Esophagus (tissue), 2 donors: ENCODE results near the gene C1orf105. TPM values are rescaled to one million over a fixed set of nuclear protein-coding genes. Genes with fewer than 3 reads are reported as not detected.

Experiments
- H3K27ac ChIP-seq, 2 donors: one replicate each; pipeline ENCODE4 v1.5.1; 2013; ENCODE audit warnings: low read depth in 2 of 2, mild to moderate bottlenecking in 2 of 2, inconsistent platforms in 1 of 2, low read length in 1 of 2, moderate library complexity in 1 of 2
- H3K27me3 ChIP-seq, 2 donors: one replicate each; pipeline ENCODE4 v1.6.1; 2013; ENCODE audit warnings: low read length in 2 of 2, control low read depth in 1 of 2, mild to moderate bottlenecking in 1 of 2; ENCODE audit not compliant: insufficient read depth in 2 of 2, control insufficient read depth in 1 of 2
- H3K36me3 ChIP-seq, 2 donors: one replicate each; pipeline ENCODE4 v1.6.1; 2013; ENCODE audit warnings: low read length in 1 of 2; ENCODE audit not compliant: control insufficient read depth in 2 of 2, insufficient read depth in 2 of 2
- H3K4me1 ChIP-seq, 2 donors: one replicate each; pipeline ENCODE4 v1.6.1; 2013; ENCODE audit warnings: low read length in 1 of 2; ENCODE audit not compliant: control insufficient read depth in 2 of 2, insufficient read depth in 2 of 2
- H3K4me3 ChIP-seq, 2 donors: one replicate each; pipeline ENCODE4 v1.5.1; 2013; ENCODE audit warnings: low read length in 2 of 2, mild to moderate bottlenecking in 2 of 2, low read depth in 1 of 2, moderate library complexity in 1 of 2
- H3K9me3 ChIP-seq, 2 donors: one replicate each; pipeline ENCODE4 v1.6.1; 2013; ENCODE audit warnings: mild to moderate bottlenecking in 2 of 2, low read depth in 1 of 2, low read length in 1 of 2, moderate library complexity in 1 of 2; ENCODE audit not compliant: control insufficient read depth in 2 of 2, insufficient read depth in 1 of 2
- WGBS, 2 donors: extraction: QIAGEN DNeasy Blood & Tissue Kit; methylation state at CpG; one replicate each; pipeline ENCODE4 v1.1.7; 2013; 5-methylcytosine and 5-hydroxymethylcytosine counted together
- polyA plus RNA-seq, 2 donors: library from polyadenylated mRNA; stranded (reverse); fragments of 200-250 nt; gene quantifications; one replicate each; pipeline ENCODE4 v1.2.3, GENCODE V29; 2013
- donor health status: healthy with polysubstance abuse.
- donor health status: Bipolar disorder and iron deficiency.

Gene C1orf105
- polyA plus RNA-seq, 2 donors: not detected

- Histone ChIP-seq H3K36me3 (no peaks in the 10 kb centered on the region), H3K4me3 (no peak overlapping the region), H3K27me3 (no peaks in the 10 kb centered on the region), H3K9me3 (no peaks in the 10 kb centered on the region), H3K27ac (peak overlapping the region in 1 of 2 donors; percentile 14), H3K4me1 (peaks cover 1 to 3% of the 10 kb centered on the region in 2 donors)
- 55 to 56% methylated on average over 2 of the region's 2 CpGs for WGBS, 2 donors
Observed at GRCh38 chr1:172498857-172499256, 78.4 kb downstream of the C1orf105 start.

- H3K4me3 ChIP-seq: no peak overlapping the region
- H3K27me3 ChIP-seq: no peaks in the 10 kb centered on the region
- H3K9me3 ChIP-seq: no peaks in the 10 kb centered on the region
- WGBS, 2 donors: 46 to 52% methylated on average over 3 of the region's 3 CpGs
- H3K27ac ChIP-seq: peak overlapping the region; percentile 68 to 71
- H3K36me3 ChIP-seq: no peaks in the 10 kb centered on the region
- peaks cover 1 to 3% of the 10 kb centered on the region in 2 donors for H3K4me1 ChIP-seq
Observed at GRCh38 chr1:172499636-172500141, 79.2 kb downstream of the C1orf105 start.

- H3K27ac ChIP-seq: peak overlapping the region; percentile 67 to 68
- WGBS, 2 donors: 48 to 52% methylated on average over 2 of the region's 2 CpGs
- H3K4me1 ChIP-seq: peaks cover 1 to 3% of the 10 kb centered on the region in 2 donors
- no peak overlapping the region for H3K4me3 ChIP-seq
- no peaks in the 10 kb centered on the region for H3K36me3 ChIP-seq
- H3K9me3 ChIP-seq: no peaks in the 10 kb centered on the region
- no peaks in the 10 kb centered on the region for H3K27me3 ChIP-seq
Observed at GRCh38 chr1:172500207-172500606, 79.7 kb downstream of the C1orf105 start.

GRCh38 chr1:172507741-172508140 is 87.3 kb downstream of the C1orf105 start:
- H3K36me3 ChIP-seq: no peaks in the 10 kb centered on the region
- H3K4me1 ChIP-seq: no peaks in the 10 kb centered on the region
- no peak overlapping the region for H3K4me3 ChIP-seq
- H3K27ac ChIP-seq: no peak overlapping the region
- no peaks in the 10 kb centered on the region for H3K27me3 ChIP-seq
- H3K9me3 ChIP-seq: no peaks in the 10 kb centered on the region

GRCh38 chr1:172510479-172510878 is 90.0 kb downstream of the C1orf105 start:
- no peaks in the 10 kb centered on the region for H3K27me3 ChIP-seq
- no peaks in the 10 kb centered on the region for H3K9me3 ChIP-seq
- 92 to 94% methylated on average over 3 of the region's 3 CpGs for WGBS, 2 donors
- no peaks in the 10 kb centered on the region for H3K36me3 ChIP-seq
- H3K4me3 ChIP-seq: no peak overlapping the region
- no peaks in the 10 kb centered on the region for H3K4me1 ChIP-seq
- no peak overlapping the region for H3K27ac ChIP-seq

GRCh38 chr1:172512591-172512990 is 92.1 kb downstream of the C1orf105 start:
- Histone ChIP-seq H3K9me3 (no peaks in the 10 kb centered on the region), H3K36me3 (no peaks in the 10 kb centered on the region), H3K27ac (no peak overlapping the region), H3K4me3 (no peak overlapping the region), H3K27me3 (no peaks in the 10 kb centered on the region), H3K4me1 (no peaks in the 10 kb centered on the region)

GRCh38 chr1:172513479-172513878 is 93.0 kb downstream of the C1orf105 start:
- H3K27me3 ChIP-seq: no peaks in the 10 kb centered on the region
- H3K9me3 ChIP-seq: no peaks in the 10 kb centered on the region
- H3K27ac ChIP-seq: no peak overlapping the region
- no peaks in the 10 kb centered on the region for H3K36me3 ChIP-seq
- H3K4me1 ChIP-seq: no peaks in the 10 kb centered on the region
- no peak overlapping the region for H3K4me3 ChIP-seq

- WGBS, 2 donors: 77 to 90% methylated on average over 3 of the region's 3 CpGs
- no peaks in the 10 kb centered on the region for H3K27me3 ChIP-seq
- H3K27ac ChIP-seq: no peak overlapping the region
- no peaks in the 10 kb centered on the region for H3K4me1 ChIP-seq
- no peak overlapping the region for H3K4me3 ChIP-seq
- no peaks in the 10 kb centered on the region for H3K36me3 ChIP-seq
- no peaks in the 10 kb centered on the region for H3K9me3 ChIP-seq
Observed at GRCh38 chr1:172514108-172514507, 93.6 kb downstream of the C1orf105 start.

- no peaks in the 10 kb centered on the region for H3K9me3 ChIP-seq
- H3K4me1 ChIP-seq: no peaks in the 10 kb centered on the region
- H3K36me3 ChIP-seq: no peaks in the 10 kb centered on the region
- H3K4me3 ChIP-seq: no peak overlapping the region
- no peaks in the 10 kb centered on the region for H3K27me3 ChIP-seq
- no peak overlapping the region for H3K27ac ChIP-seq
Observed at GRCh38 chr1:172515436-172515835, 95.0 kb downstream of the C1orf105 start.

GRCh38 chr1:172515927-172516326 is 95.4 kb downstream of the C1orf105 start:
- Histone ChIP-seq H3K36me3 (no peaks in the 10 kb centered on the region), H3K27ac (no peak overlapping the region), H3K27me3 (no peaks in the 10 kb centered on the region), H3K4me3 (no peak overlapping the region), H3K4me1 (no peaks in the 10 kb centered on the region), H3K9me3 (no peaks in the 10 kb centered on the region)
- WGBS, 2 donors: 67 to 69% methylated on average over 1 of the region's 1 CpG
